ENCODE results near the gene KMT5C. TPM values are rescaled to one million over a fixed set of nuclear protein-coding genes. Genes with fewer than 3 reads are reported as not detected.

The KMT5C gene
- total RNA-seq, 4 donors from 2014 or later = 12.4 to 65.6 (median 15.9) TPM

- no peak overlapping the region for H3K4me3 ChIP-seq
- intact Hi-C loops (cut with DNase I; ENCODE audit: low total_unique reads) = no loop called here
- H3K36me3 ChIP-seq = no peaks in the 10 kb centered on the region
- peaks cover 12 to 22% of the 10 kb centered on the region in 2 donors for H3K4me1 ChIP-seq
- no peak for DNase-seq
- TF ChIP-seq POLR2A (IDR thresholded peaks at IDR 0.05) (no peak), CTCF (IDR thresholded peaks at IDR 0.05) (no peak)
- H3K27ac ChIP-seq = no peak overlapping the region
- H3K9me3 ChIP-seq = no peaks in the 10 kb centered on the region
- no peaks in the 10 kb centered on the region for H3K27me3 ChIP-seq
Observed at GRCh38 chr19:55391191-55391670, 51.6 kb downstream of the KMT5C start.

- Histone ChIP-seq H3K9me3 (no peaks in the 10 kb centered on the region), H3K4me3 (no peak overlapping the region), H3K27me3 (no peaks in the 10 kb centered on the region), H3K4me1 (peaks cover 9 to 19% of the 10 kb centered on the region in 2 donors), H3K36me3 (no peaks in the 10 kb centered on the region), H3K27ac (no peak overlapping the region)
- intact Hi-C loops (cut with DNase I; ENCODE audit: low total_unique reads) = no loop called here
- TF ChIP-seq POLR2A (IDR thresholded peaks at IDR 0.05) = no peak
- no peak for TF ChIP-seq CTCF (IDR thresholded peaks at IDR 0.05)
- no peak for DNase-seq
Observed at GRCh38 chr19:55391702-55392615, 52.3 kb downstream of the KMT5C start.

GRCh38 chr19:55392820-55393761 lies 53.4 kb downstream of the KMT5C start:
- H3K27ac ChIP-seq = no peak overlapping the region
- H3K27me3 ChIP-seq = no peaks in the 10 kb centered on the region
- no peak for DNase-seq
- peaks cover 0 to 7% of the 10 kb centered on the region in 2 donors for H3K4me1 ChIP-seq
- TF ChIP-seq CTCF (IDR thresholded peaks at IDR 0.05) (no peak), POLR2A (IDR thresholded peaks at IDR 0.05) (no peak)
- intact Hi-C loops (cut with DNase I; ENCODE audit: low total_unique reads) = no loop called here
- no peaks in the 10 kb centered on the region for H3K9me3 ChIP-seq
- H3K4me3 ChIP-seq = no peak overlapping the region
- H3K36me3 ChIP-seq = no peaks in the 10 kb centered on the region

Other genes with a start within 250 kb of the KMT5C start
- gene PPP1R12C, start 222.2 kb upstream of the KMT5C start, total RNA-seq = 100 to 1,000 TPM in 2 of 4 donors, 10 to 100 TPM in 2; 43.5 to 288 (median 116) TPM
- gene TNNT1, start 190.7 kb upstream of the KMT5C start, total RNA-seq = 1 to 10 TPM in 2 of 4 donors, not detected in 2; 2.5 to 9.3 TPM
- 1 to 10 TPM in 1 of 4 donors, under 1 TPM in 1, not detected in 2; 0.55 to 3.3 TPM for gene TNNI3, start 182.1 kb upstream of the KMT5C start, total RNA-seq
- gene DNAAF3, start 173.3 kb upstream of the KMT5C start, total RNA-seq = 1 to 10 TPM in 3 of 4 donors, not detected in 1; 3.1 to 4.4 (median 3.9) TPM
- gene SYT5, start 159.6 kb upstream of the KMT5C start, total RNA-seq = under 1 TPM in 1 of 4 donors, not detected in 3; 0.35 TPM
- 1 to 10 TPM in 2 of 4 donors, under 1 TPM in 1, not detected in 1; 0.29 to 3.8 (median 3.2) TPM for gene PTPRH, start 130.4 kb upstream of the KMT5C start, total RNA-seq
- gene TMEM86B, start 111.1 kb upstream of the KMT5C start, total RNA-seq = 1 to 10 TPM in 3 of 4 donors, not detected in 1; 1.8 to 7.9 (median 2.4) TPM
- 10 to 100 TPM in 2 of 4 donors, 1 to 10 TPM in 2; 5.6 to 70.4 (median 16.3) TPM for gene PPP6R1, start 80.9 kb upstream of the KMT5C start, total RNA-seq
- 10 to 100 TPM in 3 of 4 donors, 1 to 10 TPM in 1; 1.3 to 37.4 (median 25.6) TPM for gene HSPBP1, start 59.8 kb upstream of the KMT5C start, total RNA-seq
- 10 to 100 TPM in 2 of 4 donors, 1 to 10 TPM in 1, not detected in 1; 4.1 to 17.1 (median 12.0) TPM for gene BRSK1, start 55.9 kb upstream of the KMT5C start, total RNA-seq
- 1 to 10 TPM in 1 of 4 donors, not detected in 3; 2.6 TPM for gene TMEM150B, start 14.5 kb upstream of the KMT5C start, total RNA-seq
- 1 to 10 TPM in 1 of 4 donors, under 1 TPM in 1, not detected in 2; 0.14 to 4.6 TPM for gene COX6B2, start 14.8 kb downstream of the KMT5C start, total RNA-seq
- under 1 TPM in 1 of 4 donors, not detected in 3; 0.18 TPM for gene GARIN5B, start 23.4 kb downstream of the KMT5C start, total RNA-seq
- 1 to 10 TPM in 1 of 4 donors, not detected in 3; 1.6 TPM for gene IL11, start 30.6 kb downstream of the KMT5C start, total RNA-seq
- gene TMEM190, start 37.0 kb downstream of the KMT5C start, total RNA-seq = 1 to 10 TPM in 1 of 4 donors, not detected in 3; 1.1 TPM
- 1 to 10 TPM in 1 of 4 donors, under 1 TPM in 1, not detected in 2; 0.83 to 2.3 TPM for gene TMEM238, start 44.4 kb downstream of the KMT5C start, total RNA-seq
- 1,000 to 10,000 TPM in 1 of 4 donors, 100 to 1,000 TPM in 2, 10 to 100 TPM in 1; 20.7 to 1,084 (median 431) TPM for gene RPL28, start 46.1 kb downstream of the KMT5C start, total RNA-seq
- gene UBE2S, start 67.9 kb downstream of the KMT5C start, total RNA-seq = 100 to 1,000 TPM in 1 of 4 donors, 10 to 100 TPM in 2, 1 to 10 TPM in 1; 3.2 to 141 (median 21.5) TPM
- gene SHISA7, start 103.4 kb downstream of the KMT5C start, total RNA-seq = not detected
- gene ISOC2, start 121.8 kb downstream of the KMT5C start, total RNA-seq = 10 to 100 TPM in 3 of 4 donors, 1 to 10 TPM in 1; 1.2 to 78.6 (median 23.8) TPM
- gene C19orf85, start 124.9 kb downstream of the KMT5C start, total RNA-seq = not detected
- gene ZNF628, start 136.7 kb downstream of the KMT5C start, total RNA-seq = 10 to 100 TPM in 2 of 4 donors, 1 to 10 TPM in 1, not detected in 1; 1.0 to 29.5 (median 11.9) TPM
- gene NAT14, start 145.3 kb downstream of the KMT5C start, total RNA-seq = 10 to 100 TPM; 16.8 to 44.3 (median 19.6) TPM
- 10 to 100 TPM in 3 of 4 donors, 1 to 10 TPM in 1; 5.0 to 50.8 (median 36.0) TPM for gene SSC5D, start 148.6 kb downstream of the KMT5C start, total RNA-seq
- gene SBK2, start 197.3 kb downstream of the KMT5C start, total RNA-seq = not detected
- under 1 TPM in 2 of 4 donors, not detected in 2; 0.34 to 0.35 TPM for gene SBK3, start 205.7 kb downstream of the KMT5C start, total RNA-seq
- 10 to 100 TPM in 1 of 4 donors, 1 to 10 TPM in 1, not detected in 2; 4.4 to 21.9 TPM for gene ZNF579, start 241.0 kb downstream of the KMT5C start, total RNA-seq